GM19397 (cell line): ENCODE data around the gene CHPF.

ENCODE experiments used
- ATAC-seq: cut with Tn5 transposase; IDR thresholded peaks from one replicate; pipeline ENCODE4 v1.9.1; 2021; ENCODE audit warnings: mild to moderate bottlenecking, moderate library complexity; ENCODE audit not compliant: unreplicated experiment

The CHPF gene

GRCh38 chr2:219553168-219553417 is 9.5 kb upstream of the CHPF start:
- ATAC-seq: no peak

GRCh38 chr2:219552382-219553167 is 9.0 kb upstream of the CHPF start:
- ATAC-seq: peak; percentile 94

- peak; percentile 19 for ATAC-seq
Observed at GRCh38 chr2:219551441-219552381, 8.1 kb upstream of the CHPF start.

DNA sequence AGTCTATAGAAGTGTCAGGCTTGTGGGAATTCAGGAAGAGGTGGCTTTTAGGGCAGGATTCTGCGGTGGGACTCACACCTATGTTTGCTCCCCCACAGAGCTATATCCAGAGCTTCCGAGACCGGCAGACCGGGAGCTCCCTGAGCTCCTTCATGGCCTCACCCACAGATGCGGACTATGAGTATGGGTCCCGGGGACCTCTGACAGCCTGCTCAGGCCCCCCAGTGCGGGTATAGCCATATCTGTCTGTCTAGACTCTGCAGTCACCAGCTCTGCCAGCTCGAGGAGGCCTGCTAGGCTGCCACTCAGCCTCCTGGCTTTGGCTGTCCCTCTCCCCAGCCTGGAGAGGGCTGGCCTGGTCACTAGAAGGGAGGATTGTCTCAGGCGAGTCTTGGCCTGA is 6.0 kb upstream of the CHPF start:
- ATAC-seq: no peak

DNA sequence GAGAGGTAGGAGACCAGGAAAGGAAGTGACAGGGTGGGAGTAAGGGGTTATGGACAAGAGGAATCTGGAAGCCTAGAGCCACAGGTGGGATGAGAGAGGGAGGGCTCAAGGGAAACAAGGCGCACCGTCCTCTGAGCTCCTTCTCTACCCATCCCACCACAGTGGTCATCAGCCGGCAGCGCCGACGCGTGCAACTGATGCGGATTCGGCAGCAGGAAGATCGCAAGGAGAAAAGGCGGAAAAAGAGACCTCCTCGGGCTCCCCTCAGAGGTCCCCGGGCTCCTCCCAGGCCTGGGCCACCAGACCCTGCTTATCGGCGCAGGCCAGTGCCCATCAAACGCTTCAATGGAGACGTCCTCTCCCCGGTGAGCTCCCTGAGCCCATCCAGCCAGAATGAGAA is 5.4 kb upstream of the CHPF start:
- no peak for ATAC-seq

DNA sequence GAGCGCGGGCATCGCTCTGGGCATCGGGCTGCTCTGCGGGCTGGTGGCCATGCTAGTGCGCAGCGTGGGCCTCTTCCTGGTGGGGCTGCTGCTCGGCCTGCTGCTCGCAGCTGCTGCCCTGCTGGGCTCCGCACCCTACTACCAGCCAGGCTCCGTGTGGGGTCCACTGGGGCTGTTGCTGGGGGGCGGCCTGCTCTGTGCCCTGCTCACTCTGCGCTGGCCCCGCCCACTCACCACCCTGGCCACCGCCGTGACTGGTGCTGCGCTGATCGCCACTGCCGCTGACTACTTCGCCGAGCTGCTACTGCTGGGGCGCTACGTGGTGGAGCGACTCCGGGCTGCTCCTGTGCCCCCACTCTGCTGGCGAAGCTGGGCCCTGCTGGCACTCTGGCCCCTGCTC is 4.0 kb upstream of the CHPF start:
- no peak for ATAC-seq

DNA sequence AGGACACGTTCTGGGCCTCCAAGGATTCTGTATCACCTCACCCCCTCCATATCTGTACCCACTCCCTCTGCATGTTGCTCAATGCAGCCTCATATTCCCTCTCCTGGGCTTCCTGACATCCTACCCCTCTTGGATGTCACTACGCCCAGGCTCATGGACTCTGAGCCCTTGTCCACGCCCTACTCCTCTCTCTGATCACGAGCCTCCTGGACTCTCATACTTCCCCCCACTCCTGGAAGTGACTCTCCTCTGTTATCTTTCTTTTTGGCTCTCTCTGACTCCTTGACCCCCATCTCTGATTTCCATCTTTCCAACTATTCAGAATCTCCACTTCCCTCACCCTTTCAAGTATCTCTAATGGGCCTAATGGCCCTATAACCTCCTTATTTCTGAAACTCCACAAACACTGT is 2.3 kb upstream of the CHPF start:
- no peak for ATAC-seq

DNA sequence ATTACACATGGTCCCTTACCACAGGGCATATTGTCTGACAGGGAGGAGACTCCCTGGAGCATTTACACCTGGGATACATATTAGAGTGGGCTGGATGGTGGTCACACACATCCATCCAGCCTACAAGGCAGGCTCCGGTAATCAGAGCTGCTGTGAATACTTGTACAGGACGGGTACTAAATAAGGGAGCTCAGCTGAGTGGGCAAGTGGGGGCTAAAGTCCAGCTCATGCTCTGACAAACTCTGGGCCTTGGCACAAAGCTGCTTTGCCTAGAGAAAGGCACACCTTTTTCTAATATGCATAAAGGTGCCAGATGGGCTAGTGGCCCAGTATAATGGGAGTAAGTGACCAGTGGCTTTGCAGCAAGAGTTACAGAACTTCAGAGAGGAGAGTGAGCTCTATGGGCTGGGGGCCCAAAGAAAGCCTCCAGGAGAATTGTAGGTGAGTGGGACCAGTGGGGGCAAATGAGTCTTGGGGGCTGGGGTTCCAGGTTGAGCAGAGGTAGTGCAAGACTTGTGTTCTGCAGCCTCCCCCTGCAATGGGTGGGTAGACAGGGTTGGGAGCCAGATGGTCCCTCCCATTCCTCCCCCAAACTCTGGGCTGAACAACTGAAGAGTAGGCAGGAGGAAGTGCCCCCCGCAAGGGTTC is 1.8 kb upstream of the CHPF start:
- no peak for ATAC-seq

DNA sequence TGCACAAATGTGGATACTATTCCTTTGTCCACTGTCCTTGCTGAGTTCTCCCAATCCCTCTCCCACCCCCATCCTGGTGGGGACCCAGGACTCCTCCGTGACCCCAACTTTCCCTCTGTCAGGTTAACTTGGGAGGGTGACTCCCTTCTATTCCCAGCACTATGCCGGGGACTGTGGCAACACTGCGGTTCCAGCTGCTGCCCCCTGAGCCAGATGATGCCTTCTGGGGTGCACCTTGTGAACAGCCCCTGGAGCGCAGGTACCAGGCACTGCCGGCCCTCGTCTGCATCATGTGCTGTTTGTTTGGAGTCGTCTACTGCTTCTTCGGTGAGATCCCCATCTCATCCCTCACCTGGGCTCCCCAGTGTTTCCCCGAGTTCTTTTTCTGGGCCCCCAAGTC is 958 bp upstream of the CHPF start:
- no peak for ATAC-seq

- ATAC-seq: peak; percentile 38
Observed at GRCh38 chr2:219542931-219543595, 546 bp downstream of the CHPF start.

DNA sequence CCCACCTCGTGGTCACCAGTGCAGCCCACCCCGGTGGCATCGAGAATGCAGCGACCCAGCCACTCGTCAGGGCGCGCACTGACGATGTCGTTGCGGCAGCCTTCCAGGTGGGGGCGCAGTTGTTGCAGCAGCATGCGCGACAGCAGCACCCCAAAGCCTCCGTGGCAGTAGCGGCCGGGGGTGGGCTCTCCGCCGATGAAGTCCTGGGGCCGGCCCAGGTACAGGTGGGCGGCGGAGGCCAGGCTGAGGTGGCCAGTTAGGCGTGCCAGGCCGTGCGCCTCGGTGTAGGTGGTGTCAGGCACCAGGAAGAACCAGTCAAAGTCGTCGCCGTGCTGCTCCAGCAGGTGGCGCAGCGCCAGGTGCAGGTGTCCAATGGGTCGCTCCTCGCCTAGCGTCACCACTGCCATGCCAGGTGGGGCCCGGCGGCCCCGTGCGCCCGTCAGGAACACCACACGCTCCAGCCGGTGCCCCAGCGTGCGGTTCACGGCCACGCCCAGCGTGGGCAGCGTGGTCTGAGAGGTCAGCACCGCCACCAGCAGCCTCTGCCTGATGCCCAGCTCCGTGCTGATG is 1.9 kb downstream of the CHPF start:
- ATAC-seq: peak; percentile 41

GRCh38 chr2:219540784-219541504 is 2.7 kb downstream of the CHPF start:
- ATAC-seq: no peak

- ATAC-seq: no peak
Observed at GRCh38 chr2:219539926-219540678, 3.5 kb downstream of the CHPF start.

DNA sequence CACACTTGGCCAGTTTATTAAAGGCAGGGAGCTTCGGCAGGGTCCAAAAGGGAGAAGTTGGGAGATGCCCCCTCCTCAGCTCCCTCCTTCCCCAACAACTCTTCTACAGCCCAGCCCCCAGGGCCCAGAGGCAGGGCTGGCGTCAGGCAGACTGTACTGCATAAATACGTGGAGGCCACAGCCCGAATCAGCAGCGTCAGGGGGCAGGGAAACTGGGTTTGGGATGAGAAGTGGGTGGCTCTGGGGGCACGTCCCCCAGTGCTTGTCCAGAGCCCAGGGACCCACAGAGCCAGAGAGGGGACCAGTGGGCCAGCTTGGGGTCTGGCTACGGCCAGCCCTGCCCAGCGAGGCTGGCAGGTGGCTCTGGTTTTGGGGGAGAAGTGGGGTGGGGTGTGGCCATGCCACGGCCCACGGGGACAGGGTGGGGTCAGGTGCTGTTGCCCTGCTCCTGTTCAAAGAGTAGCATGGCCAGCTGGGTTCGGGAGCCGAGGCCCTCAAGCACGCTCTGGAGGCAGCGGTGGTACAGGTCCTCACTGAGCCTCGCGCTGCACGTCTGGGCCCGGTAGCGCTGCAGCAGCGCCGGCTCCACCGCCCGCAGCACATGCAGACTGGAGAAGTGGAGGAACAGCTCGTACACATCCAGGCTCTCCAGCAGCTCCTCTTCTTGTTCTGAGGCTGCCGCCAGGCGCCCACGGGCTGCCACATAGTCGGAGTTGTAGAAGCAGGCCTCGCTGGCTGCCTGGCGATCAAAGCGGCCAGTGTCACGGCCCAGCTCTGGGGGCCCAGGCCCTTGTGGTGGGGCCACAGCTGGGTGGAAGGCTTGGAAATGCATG is 4.4 kb downstream of the CHPF start:
- ATAC-seq: no peak

DNA sequence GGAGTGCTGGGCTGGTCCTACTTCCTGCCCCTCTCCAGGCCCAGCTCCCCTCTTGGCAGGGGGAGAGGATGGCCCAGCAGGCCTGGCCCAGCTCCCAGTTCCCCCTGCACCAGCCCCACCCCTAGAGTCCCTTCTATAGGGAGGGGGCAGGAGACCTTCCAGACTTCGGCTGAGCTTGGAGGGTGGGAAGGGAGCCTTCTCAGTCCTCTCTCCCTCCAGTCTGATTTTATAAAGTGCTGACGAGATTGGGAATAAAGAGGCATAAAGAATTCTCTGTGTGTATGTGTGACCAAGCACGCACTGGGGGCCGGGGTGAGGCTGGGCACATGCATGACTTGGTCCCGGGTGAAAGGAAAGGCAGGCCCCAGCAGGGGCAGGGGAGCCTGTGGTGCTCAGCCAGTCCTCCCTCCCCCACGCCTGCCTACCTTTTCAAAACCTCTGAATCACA is 5.1 kb downstream of the CHPF start:
- ATAC-seq: no peak

DNA sequence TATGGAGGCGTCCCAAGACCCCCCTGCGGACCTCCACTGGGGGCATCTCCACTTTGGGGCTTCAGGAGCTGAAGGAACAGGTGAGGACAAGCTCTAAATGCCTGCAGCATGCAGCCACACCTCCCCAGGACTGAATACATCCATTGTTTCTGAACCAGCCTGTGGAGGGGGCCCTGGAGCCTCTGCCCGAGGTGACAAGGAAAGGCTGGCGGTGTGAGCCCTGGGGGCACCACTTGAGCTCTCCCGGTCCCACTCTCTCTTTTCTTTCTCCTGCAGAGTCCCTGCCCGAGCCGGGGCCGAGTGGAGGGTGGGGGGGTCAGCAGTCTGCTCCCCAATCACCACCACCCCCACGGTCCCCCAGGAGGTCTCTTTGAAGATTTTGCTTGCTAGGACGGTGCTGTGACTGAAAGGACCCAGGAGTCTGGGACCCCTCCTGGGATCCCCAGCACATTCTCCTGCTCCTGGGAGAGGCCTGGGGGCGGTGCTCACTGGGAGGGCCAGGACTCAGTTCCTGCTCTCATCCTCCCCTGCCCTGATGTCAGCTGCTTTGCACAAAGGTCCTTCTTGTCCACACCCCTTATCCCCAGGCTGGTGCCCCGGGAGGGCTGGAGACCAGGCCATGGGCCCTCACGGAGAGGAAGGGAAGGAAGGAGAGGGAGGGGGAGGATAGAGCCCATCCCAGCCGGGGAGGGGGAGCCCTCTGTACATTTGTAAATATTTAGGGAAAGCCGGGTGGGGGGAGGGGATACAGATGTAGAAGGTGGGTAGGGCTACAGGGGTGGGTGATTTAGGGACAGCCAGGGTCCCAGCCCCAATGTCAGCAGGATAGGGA is 5.7 kb downstream of the CHPF start:
- ATAC-seq: no peak

DNA sequence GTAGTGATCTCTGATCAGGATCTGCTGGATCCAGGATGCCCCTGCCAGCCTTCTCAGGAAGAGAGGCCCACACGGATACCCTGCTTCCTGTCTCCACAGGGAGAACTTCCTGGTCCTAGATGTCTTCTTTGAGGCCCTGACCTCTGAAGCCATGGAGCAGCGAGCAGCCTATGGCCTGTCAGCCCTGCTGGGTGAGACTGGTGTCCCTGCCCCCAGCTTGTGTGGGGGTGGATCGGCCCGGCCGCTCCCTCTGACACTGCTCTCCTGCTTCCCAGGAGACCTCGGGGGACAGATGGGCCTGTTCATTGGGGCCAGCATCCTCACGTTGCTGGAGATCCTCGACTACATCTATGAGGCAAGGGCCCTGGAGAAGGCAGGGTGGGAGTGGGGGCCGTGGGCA is 6.6 kb downstream of the CHPF start:
- no peak for ATAC-seq

DNA sequence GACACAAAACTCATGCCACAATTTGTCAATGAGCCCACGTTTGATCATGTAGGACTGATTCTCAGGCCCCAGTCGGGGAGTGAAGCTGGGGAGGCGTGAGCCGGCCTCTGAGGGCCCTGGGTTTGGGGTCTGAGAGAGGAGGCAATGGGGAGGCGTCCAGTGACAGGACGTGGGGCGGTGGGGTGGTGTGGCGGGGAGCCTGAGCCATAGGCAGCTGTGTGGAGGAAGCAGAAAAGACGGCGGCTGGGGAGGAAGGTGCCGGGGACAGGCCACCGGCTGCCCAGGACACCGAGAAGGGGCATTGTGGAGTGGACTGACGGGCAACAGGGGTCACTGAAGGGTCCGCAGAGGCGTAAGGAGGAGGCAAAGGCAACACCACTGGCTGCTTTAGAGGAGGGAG is 7.2 kb downstream of the CHPF start:
- ATAC-seq: no peak
